ENCODE measurements around the gene TUSC2.

Gene TUSC2

GRCh38 chr3:50354186-50354764 lies 26.3 kb upstream of the TUSC2 start:
- TF ChIP-seq, protein P1, sequence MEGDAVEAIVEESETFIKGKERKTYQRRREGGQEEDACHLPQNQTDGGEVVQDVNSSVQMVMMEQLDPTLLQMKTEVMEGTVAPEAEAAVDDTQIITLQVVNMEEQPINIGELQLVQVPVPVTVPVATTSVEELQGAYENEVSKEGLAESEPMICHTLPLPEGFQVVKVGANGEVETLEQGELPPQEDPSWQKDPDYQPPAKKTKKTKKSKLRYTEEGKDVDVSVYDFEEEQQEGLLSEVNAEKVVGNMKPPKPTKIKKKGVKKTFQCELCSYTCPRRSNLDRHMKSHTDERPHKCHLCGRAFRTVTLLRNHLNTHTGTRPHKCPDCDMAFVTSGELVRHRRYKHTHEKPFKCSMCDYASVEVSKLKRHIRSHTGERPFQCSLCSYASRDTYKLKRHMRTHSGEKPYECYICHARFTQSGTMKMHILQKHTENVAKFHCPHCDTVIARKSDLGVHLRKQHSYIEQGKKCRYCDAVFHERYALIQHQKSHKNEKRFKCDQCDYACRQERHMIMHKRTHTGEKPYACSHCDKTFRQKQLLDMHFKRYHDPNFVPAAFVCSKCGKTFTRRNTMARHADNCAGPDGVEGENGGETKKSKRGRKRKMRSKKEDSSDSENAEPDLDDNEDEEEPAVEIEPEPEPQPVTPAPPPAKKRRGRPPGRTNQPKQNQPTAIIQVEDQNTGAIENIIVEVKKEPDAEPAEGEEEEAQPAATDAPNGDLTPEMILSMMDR (conservative IDR thresholded peaks at IDR 0.05; ENCODE audit: low read length), result no peak
- DNase-seq (ENCODE audit: low read depth), result no peak
- no peak overlapping the region for H3K4me3 ChIP-seq (ENCODE audit: low read length)

DNA sequence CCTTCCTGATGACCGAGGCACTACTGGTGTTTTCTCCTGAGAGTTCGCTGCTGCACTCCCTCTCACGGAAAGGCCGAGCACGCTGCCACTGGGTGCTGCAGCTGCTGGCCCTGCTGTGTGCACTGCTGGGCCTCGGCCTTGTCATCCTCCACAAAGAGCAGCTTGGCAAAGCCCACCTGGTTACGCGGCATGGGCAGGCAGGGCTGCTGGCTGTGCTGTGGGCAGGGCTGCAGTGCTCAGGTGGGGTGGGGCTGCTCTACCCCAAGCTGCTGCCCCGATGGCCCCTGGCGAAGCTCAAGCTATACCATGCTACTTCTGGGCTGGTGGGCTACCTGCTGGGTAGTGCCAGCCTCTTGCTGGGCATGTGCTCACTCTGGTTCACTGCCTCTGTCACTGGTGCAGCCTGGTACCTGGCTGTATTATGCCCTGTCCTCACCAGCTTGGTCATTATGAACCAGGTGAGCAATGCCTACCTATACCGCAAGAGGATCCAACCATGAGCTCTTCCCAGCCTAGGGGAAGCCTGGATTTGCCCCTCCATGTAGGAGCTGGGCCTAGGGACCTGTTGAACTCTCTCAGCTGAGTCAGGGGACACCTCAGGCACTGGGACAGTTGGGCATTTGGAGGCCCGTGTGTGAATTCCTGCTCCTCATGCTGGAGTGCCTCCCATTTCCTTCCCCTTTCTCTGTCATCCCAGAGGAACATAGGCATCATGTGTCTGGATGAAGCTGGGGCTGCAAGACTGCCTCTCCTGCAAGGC lies 25.4 kb upstream of the TUSC2 start:
- no peak for DNase-seq (ENCODE audit: low read depth)
- TF ChIP-seq, protein P1 (conservative IDR thresholded peaks at IDR 0.05; ENCODE audit: low read length), result no peak

DNA sequence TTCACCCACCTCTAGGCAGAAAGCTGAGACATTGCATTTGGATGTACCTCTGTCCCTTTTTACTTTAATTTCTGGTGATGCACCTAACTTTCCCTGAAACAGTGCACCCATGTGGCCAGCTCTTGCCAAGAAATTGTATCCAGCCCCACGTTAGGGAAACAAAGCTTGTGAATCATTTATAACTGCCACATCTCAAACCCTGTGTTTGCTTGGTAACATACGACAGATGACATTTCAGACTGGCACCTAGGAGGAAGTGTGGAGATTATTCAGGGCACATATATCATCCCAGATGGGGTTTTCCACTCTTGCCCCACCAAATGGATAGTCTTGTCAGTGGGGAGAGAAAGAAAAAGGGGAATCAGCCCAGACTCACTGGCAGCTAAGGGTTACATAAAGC lies 24.8 kb upstream of the TUSC2 start:
- no peak overlapping the region for H3K4me3 ChIP-seq (ENCODE audit: low read length)
- TF ChIP-seq, protein P1 (conservative IDR thresholded peaks at IDR 0.05; ENCODE audit: low read length), result peak; percentile 33
- DNase-seq (ENCODE audit: low read depth), result no peak

More for the DNA sequence above, 25.4 kb upstream of the TUSC2 start:
- no peak overlapping the region for H3K4me3 ChIP-seq (ENCODE audit: low read length)

- DNase-seq (ENCODE audit: low read depth), result no peak
- H3K4me3 ChIP-seq (ENCODE audit: low read length), result peak overlapping the region; percentile 97
- TF ChIP-seq, protein P1 (conservative IDR thresholded peaks at IDR 0.05; ENCODE audit: low read length), result no peak
Measured at GRCh38 chr3:50351323-50351697, 23.3 kb upstream of the TUSC2 start.

GRCh38 chr3:50350527-50351322 lies 22.7 kb upstream of the TUSC2 start, which contains the start of the genes CYB561D2 and NPRL2:
Gene CYB561D2 (plus strand): TSS chr3:50350862. CDS start chr3:50351434, 572 bp downstream.
Gene NPRL2 (minus strand): TSS chr3:50350775. CDS start chr3:50350652, 123 bp downstream.
- peak within 1 kb of the TSS; percentile 97 for H3K4me3 ChIP-seq (ENCODE audit: low read length)
- peak; percentile 90 for DNase-seq (ENCODE audit: low read depth)
- TF ChIP-seq, protein P1 (conservative IDR thresholded peaks at IDR 0.05; ENCODE audit: low read length), result no peak

GRCh38 chr3:50350213-50350526 lies 22.1 kb upstream of the TUSC2 start:
- TF ChIP-seq, protein P1 (conservative IDR thresholded peaks at IDR 0.05; ENCODE audit: low read length), result no peak
- DNase-seq (ENCODE audit: low read depth), result no peak

More at GRCh38 chr3:50350213-50350526, 22.1 kb upstream of the TUSC2 start:
- peak overlapping the region; percentile 97 for H3K4me3 ChIP-seq (ENCODE audit: low read length)

Data from AG10803 (cell line).